CMK (cell line): Measurements from ENCODE around the gene LURAP1L.

Source experiments
- DNase-seq: peaks from one replicate; pipeline ENCODE4 v3.0.0-alpha.2; 2010; ENCODE audit warnings: low read depth

LURAP1L gene

GRCh38 chr9:12813960-12814876, 39.4 kb downstream of the LURAP1L start:
- DNase-seq, result no peak

- DNase-seq, result no peak
Measured at GRCh38 chr9:12814877-12815237, 40.0 kb downstream of the LURAP1L start.

- DNase-seq, result no peak
Measured at GRCh38 chr9:12815888-12816287, 41.1 kb downstream of the LURAP1L start.

- no peak for DNase-seq
Measured at GRCh38 chr9:12816656-12817101, 41.9 kb downstream of the LURAP1L start.

GRCh38 chr9:12817702-12818101, 42.9 kb downstream of the LURAP1L start:
- no peak for DNase-seq

GRCh38 chr9:12818431-12819000, 43.7 kb downstream of the LURAP1L start:
- DNase-seq, result no peak

GRCh38 chr9:12819436-12820185, 44.8 kb downstream of the LURAP1L start:
- DNase-seq, result no peak

GRCh38 chr9:12822111-12822510, 47.3 kb downstream of the LURAP1L start:
- DNase-seq, result no peak

- DNase-seq, result no peak
Measured at GRCh38 chr9:12826924-12827565, 52.2 kb downstream of the LURAP1L start.

- DNase-seq, result no peak
Measured at GRCh38 chr9:12833701-12834100, 58.9 kb downstream of the LURAP1L start.

GRCh38 chr9:12838546-12838945, 63.7 kb downstream of the LURAP1L start:
- no peak for DNase-seq

GRCh38 chr9:12843735-12844134, 68.9 kb downstream of the LURAP1L start:
- no peak for DNase-seq

GRCh38 chr9:12846035-12846434, 71.2 kb downstream of the LURAP1L start:
- DNase-seq, result no peak

- no peak for DNase-seq
Measured at GRCh38 chr9:12847561-12847960, 72.7 kb downstream of the LURAP1L start.

- DNase-seq, result no peak
Measured at GRCh38 chr9:12849486-12850003, 74.7 kb downstream of the LURAP1L start.

- no peak for DNase-seq
Measured at GRCh38 chr9:12851341-12852090, 76.7 kb downstream of the LURAP1L start.

- DNase-seq, result no peak
Measured at GRCh38 chr9:12853051-12853450, 78.2 kb downstream of the LURAP1L start.

- no peak for DNase-seq
Measured at GRCh38 chr9:12854221-12854620, 79.4 kb downstream of the LURAP1L start.

GRCh38 chr9:12855066-12855465, 80.2 kb downstream of the LURAP1L start:
- no peak for DNase-seq

GRCh38 chr9:12856603-12857002, 81.8 kb downstream of the LURAP1L start:
- no peak for DNase-seq

GRCh38 chr9:12859704-12860251, 85.0 kb downstream of the LURAP1L start:
- no peak for DNase-seq
